GM18498 (cell line): ENCODE data around the gene USF2.

Experiments used
- ATAC-seq: cut with Tn5 transposase; IDR thresholded peaks from one replicate; pipeline ENCODE4 v1.9.1; 2021; ENCODE audit warnings: mild to moderate bottlenecking, moderate library complexity; ENCODE audit not compliant: unreplicated experiment

USF2 gene

DNA sequence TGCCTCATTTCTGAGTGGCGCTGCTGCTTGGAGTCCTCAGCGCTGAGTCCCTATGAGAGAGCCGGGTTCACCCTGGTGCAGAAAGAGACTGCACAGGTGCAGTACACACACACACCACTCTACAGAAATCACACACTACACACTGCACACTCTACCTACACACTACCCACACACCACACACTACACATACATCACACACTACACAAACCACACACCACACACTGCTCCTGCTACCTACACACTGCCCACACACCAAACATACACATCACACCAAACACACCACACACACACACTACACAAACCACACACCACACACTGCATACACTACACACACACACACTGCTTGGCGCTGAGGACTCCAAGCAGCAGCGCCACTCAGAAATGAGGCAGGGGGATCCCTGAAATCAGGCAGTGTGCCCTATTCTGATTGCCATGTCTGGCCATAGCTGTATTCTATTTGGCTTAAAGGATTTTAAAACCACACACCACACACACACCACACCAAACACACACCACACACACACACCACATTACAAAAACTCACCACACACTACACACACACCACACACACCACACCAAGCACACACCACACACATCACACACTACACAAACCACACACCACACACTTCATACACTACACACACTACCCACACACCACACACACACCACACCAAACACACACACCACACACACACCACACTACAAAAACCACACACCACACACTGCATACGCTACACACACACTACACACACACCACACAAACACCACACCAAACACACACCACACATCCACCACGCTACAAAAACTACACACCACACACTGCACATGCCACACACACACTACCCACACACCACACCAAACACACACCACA is 28.1 kb downstream of the USF2 start:
- ATAC-seq, result no peak

DNA sequence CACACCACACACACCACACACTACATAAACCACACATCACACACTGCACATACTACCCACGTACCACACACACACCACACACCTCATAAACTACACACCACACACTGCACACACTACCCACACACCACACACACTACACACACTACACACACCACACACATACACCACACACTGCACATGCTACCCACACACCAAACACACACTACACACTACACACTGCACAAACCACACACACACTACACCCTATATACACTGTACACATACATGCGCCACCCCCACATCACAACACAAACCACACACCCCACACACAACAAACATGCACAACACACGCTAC is 28.7 kb downstream of the USF2 start:
- no peak for ATAC-seq

DNA sequence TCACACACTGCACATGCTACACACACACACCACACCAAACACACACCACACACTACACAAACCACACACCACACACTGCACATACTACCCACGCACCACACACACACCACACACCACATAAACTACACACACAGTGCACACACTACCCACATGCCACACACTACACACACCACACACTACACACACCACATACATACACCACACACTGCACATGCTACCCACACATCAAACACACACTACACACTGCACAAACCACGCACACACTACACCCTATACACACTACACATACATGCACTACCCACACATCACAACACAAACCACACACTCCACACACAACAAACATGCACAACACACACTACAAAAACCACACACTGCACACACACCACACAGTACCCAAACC is 29.2 kb downstream of the USF2 start:
- no peak for ATAC-seq

DNA sequence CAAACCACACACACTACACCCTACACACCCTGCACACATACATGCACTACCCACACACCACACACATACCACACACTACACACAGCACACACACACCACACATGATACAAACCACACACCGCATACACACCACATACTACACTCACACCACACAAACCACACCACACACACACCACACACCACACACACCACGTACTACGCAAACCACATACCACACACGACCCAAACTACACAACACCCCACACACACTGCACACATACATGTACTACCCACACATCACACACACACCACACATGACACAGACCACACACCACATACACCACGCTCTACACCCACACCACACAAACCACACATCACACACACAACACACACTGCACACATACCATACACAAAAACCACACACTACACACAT is 29.8 kb downstream of the USF2 start:
- ATAC-seq, result no peak

DNA sequence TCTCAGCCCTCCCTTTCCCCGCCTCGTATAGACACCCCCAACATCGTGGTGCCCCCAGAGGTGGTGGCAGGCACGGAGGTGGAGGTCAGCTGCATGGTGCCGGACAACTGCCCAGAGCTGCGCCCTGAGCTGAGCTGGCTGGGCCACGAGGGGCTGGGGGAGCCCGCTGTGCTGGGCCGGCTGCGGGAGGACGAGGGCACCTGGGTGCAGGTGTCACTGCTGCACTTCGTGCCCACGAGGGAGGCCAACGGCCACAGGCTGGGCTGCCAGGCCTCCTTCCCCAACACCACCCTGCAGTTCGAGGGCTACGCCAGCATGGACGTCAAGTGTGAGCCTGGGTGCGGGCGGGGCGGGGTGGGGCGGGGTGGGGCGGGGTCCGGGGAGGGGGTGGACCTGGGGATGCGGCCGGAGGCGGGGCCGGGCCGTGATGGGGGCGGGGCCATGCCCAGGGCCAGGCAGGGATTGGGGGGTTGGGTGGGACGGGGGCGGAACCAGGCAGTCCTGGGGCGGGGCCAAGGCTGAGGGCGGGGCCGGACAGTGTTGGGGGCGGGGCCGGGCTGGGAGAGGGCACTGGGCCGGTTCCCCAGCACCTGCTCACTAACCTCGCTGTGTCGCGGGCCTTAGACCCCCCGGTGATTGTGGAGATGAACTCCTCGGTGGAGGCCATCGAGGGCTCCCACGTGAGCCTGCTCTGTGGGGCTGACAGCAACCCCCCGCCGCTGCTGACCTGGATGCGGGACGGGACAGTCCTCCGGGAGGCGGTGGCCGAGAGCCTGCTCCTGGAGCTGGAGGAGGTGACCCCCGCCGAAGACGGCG is 31.0 kb downstream of the USF2 start:
- no peak for ATAC-seq

DNA sequence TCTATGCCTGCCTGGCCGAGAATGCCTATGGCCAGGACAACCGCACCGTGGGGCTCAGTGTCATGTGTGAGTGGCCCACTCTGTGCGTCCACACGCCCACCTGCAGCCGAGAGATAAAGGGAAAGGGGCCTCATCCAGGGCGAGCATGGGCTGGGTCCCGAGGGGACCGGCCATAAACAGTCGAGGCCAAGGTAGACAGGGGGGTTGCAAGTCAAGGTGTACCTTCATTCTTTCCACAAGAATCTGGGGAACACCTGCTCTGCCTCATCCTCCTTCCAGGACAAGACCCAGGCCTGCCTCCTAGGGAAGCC is 31.5 kb downstream of the USF2 start:
- ATAC-seq, result no peak

DNA sequence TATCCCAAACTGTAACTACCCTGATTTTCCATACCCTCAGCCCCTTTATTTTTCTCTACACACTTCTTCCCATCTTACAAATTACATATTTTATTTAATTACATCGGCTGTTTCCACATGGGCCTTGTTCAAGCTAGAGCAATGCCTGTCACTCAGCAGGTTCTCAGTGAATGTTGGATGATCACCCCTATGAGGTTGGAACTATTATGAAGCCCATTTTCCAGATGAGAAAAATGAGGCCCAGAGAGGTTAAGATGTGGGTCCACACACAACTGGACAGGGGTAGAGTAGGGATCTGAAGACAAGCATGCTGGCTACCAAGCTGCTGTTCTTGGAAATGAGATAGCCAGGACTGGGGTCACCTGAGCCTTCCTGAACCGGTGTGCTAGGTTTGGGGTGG is 33.2 kb downstream of the USF2 start:
- ATAC-seq, result no peak

DNA sequence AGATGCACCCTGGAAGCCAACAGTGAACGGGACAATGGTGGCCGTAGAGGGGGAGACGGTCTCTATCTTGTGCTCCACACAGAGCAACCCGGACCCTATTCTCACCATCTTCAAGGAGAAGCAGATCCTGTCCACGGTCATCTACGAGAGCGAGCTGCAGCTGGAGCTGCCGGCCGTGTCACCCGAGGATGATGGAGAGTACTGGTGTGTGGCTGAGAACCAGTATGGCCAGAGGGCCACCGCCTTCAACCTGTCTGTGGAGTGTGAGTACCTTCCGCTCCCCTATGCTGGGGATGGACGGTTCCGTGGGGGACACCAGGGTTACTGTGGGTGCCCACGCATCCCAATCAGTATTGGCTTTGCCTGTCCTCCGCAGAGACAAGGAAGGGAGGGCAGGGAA is 33.7 kb downstream of the USF2 start:
- ATAC-seq, result no peak

DNA sequence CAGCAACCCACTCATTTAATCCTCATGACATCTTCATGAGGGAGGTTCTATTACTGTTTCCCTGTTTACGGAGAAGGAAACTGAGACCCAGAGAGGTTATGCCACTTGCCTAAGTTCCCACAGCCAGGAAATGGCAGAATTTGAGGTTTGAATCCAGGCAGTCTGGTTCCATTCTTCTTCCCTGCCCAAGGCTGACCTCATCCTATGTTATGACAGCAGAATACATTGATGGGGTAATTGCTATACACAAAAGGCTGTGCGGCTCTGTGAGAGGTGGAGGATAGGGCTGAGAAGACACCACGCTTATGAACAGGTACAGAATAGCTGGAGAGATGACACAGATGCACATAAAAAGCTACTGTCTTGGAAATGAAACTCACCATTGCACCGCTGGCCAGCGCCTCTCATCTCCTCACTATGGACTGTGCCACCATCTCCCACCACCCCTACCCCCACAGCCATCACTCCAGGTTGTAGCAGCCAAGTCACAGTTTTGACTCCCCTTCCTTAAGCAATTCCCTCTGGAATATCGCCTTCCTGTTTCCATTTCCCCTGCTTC is 34.7 kb downstream of the USF2 start:
- no peak for ATAC-seq

DNA sequence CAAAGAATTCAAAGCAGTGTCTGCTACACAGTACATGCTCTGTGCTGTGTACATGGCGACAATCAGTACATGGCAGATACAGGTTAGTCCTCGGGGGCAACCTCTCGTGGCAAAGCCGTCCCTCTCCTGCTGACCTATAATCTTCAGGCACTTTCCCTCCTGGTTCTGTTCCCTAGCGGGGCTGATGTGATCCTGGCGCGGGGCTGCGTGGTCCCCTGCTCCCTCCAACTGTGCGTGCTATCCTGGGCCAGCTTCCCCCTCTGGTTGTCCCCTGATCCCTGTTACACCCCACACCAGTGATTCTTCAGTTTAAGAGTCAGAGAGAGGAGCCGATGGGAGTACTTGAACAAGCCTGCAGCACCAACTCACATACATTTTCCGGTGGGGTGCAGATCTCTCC is 35.3 kb downstream of the USF2 start:
- ATAC-seq, result no peak

DNA sequence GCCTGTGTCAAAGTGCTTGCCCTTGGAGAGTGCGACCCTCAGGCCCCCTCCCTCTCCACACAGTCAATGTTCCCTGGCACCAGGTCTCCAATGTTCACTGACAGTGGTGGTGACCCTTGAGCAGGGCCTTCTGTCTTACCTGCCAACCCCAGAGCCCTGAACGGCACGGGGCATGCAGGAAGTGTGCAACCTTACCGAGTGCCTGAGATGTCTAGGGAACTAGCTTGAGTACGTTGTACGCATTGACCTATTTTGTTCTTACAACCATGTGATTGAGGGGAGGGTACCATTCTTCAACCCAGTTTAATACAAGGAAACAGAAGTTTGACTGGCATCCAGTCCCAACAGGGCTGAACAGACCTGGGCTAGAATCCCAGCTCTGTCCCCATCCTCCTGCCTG is 36.4 kb downstream of the USF2 start:
- ATAC-seq, result no peak

DNA sequence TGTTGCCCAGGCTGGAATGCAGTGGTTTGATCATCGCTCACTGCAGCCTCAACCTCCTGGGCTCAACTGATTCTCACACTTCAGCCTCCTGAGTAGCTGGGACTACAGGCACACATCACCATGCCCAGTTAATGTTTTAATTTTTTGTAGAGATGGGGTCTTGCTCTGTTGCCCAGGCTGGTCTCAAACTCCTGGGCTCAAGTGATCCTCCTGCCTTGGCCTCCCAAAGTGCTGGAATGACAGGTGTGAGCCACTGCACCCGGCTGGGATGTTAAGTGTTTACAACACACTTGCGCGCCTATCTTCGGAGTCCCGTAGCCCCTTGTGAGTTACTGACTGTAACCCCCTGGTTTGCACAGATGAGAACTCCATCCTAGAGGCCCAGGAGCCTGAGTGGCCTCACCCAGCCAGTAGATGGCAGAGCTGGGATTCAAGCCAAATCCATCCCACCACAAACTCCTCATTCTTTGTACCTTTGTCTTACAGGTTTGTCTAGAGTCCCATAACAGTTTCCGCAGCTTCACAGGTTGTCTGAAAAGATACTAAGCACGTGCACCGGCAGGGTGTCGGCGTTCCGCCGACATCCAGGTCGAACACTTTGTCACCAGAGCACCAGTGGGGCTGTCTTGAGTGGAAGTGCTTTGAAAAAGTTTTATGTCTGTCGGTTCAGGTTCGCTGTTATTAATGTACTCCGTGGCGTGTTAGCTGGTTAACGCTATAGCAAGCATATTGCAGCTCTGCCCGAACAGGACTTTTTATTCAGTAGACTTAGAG is 37.9 kb downstream of the USF2 start:
- ATAC-seq, result no peak

DNA sequence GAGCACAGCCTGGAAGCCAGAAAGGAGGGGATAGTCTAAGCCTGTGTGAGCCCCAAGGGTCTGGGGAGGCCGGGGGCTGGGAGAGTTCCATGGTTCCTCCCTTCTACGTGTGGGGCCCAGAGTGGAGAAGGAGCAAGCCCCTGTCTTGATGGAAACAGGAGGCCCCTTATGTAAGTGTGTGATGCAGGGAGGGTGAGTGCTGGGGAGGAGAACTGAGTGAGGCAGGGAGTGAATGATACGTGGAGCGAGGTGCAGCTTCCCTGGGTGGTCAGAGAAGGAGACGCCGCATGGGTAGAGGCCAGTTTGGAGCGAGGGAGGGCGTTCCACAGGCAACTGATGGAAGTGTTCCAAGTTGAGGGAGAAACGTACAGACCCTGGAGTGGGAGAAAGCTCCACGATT is 39.2 kb downstream of the USF2 start:
- ATAC-seq, result no peak

DNA sequence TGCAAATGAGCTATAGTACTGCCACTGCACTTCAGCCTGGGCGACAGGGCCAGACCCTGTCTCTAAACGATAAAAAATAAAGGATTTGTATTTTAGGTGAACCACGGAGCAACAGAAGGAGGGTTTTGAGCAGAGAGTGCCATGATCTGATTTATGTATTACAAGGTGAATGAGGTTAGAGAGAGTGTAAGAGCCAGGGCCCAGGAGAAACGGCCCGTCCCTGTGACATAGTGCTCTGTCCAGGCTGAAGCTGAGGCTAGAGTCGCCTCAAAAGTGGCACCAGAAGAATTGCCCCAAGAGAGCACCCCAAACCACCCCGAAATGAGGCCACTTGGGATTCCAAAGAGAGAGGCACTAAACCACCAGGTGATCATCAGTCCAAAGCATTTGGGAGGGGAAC is 40.1 kb downstream of the USF2 start:
- ATAC-seq, result no peak

DNA sequence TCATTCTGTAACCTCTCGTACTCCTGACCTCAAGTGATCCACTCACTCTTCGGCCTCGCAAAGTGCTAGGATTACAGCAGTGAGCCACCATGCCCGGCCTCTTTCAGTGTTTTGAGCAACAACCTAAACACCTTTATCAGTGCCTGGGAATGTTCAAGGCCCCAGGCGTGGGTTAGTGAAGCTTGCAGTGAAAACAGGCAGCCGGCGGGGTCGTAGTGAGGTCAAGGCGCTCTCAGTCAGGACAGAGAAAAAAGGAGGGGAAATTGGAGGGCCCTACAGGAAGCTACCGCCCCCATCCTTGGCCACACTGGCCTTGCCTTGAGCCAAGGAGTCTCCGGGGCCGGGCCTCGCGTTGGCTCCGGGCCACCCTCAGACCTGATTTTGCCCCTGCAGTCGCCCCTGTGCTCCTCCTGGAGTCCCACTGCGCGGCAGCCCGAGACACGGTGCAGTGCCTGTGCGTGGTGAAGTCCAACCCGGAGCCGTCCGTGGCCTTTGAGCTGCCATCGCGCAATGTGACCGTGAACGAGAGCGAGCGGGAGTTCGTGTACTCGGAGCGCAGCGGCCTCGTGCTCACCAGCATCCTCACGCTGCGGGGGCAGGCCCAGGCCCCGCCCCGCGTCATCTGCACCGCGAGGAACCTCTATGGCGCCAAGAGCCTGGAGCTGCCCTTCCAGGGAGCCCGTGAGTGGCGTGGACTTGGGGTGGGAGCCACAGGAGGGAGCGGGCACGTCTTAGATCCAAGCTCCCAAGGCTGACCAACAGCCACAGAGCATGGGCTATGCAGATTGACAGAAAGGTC is 40.9 kb downstream of the USF2 start:
- no peak for ATAC-seq

DNA sequence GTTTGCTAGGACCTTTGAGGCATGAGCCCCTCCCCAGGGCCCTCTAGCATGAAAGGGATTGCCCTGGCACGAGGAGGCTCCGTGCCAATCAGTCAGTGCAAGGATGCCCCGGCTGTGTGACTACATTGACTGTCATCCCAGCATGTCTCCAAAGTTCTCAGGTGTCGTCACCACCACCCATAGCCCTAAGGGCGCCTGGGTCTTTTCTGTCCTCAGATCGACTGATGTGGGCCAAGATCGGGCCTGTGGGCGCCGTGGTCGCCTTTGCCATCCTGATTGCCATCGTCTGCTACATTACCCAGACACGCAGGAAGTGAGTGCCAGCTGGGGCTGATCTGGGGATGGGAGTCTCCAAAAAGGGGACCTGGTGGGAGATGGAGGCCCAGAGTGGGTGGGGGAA is 41.6 kb downstream of the USF2 start:
- no peak for ATAC-seq

DNA sequence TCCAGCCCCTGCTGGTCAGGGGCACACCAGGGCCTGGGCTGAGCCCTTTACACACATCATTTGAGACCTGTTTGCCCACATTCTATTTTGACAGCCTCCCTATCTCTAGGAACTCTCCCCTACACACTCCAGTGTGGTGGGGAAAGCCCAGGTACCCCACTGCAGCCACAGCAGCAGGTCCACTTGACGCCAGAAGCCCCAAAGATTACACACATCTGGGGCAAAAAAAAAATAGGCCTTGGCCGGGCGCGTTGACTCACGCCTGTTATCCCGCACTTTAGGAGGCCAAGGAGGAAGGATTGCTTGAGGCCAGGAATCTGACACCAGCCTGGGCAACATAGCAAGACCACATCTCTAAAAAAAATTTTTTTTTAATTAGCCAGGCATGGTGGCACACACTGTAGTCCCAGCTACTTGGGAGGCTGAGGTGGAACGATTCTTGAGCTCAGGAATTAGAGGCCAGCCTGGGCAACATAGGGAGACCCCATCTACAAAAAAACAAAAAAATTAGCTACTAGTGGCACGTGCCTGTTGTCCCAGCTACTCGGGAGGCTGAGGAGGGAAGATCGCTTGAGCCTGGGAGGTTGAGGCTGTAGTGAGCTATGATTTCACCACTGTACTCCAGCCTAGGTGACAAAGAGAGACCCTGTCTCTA is 42.2 kb downstream of the USF2 start:
- ATAC-seq, result no peak

DNA sequence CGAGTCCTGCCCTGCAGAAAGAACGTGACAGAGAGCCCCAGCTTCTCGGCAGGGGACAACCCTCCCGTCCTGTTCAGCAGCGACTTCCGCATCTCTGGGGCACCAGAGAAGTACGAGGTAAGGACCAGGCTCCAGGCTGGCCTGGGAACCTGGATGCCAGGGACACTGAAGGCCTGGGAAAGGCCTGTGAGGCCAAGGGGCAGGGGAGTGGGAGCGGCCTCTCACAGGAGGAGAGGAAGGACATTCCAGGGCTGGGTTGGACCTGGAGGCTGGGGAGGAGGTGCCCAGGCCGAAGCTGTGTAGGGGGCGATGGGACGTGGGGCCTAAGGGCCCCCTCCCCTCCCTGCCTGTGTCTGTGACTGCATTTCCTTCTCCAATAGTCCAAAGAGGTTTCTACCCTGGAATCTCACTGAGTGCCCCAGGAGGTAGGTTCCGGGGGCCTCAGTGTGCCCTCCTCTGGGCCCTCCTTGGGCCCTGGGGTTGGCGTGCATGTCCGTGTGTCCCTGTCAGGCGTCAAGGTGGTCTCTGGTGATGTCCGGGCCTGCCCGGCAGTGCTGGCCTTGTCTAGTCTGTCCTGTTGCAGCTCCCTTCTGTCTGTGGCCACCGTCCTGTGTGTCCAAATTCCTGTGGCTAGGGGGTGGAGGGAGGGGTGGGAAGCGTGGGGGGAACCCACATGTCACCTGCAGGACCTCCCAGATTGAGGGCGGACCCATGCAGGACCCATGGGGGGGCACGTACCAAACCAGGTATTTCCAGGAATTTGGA is 43.3 kb downstream of the USF2 start:
- ATAC-seq, result no peak

DNA sequence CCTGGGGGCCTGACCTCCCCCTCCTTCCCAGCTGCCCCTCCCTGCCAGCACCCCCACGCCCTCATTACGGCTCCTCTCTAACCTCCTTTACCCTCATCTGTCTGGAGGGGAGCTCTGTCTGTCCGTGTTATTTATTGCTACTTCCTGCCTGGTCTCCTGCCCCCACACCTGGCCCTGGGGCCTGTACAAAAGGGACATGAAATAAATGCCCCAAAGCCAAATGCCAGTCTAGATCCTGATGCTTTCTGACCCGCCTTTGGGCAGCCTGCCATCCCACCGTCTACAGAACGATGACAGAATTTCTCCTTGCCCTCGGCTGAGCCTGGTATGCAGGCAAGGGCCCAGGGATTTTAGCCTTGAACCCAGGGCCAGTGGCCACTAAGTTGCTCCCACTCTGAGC is 44.8 kb downstream of the USF2 start:
- ATAC-seq, result no peak
